ENCODE results near the gene PICALM.
"Not testable (repeated sequence)": the region's sequence is repeated elsewhere in the genome, so short reads cannot be mapped to it uniquely, and the experiment has no call there.

The PICALM gene

GRCh38 chr11:85974122-85974521, 94.8 kb downstream of the PICALM start:
- no peak for DNase-seq (ENCODE audit: low read depth)

GRCh38 chr11:85970593-85970992, 98.3 kb downstream of the PICALM start:
- DNase-seq (ENCODE audit: low read depth): no peak

- no peak for DNase-seq (ENCODE audit: low read depth)
Observed at GRCh38 chr11:85967457-85967856, 101.4 kb downstream of the PICALM start.

GRCh38 chr11:85965202-85965601, 103.7 kb downstream of the PICALM start:
- no peak for DNase-seq (ENCODE audit: low read depth)

GRCh38 chr11:85961930-85962363, 106.9 kb downstream of the PICALM start:
- no peak for DNase-seq (ENCODE audit: low read depth)

GRCh38 chr11:85961130-85961529, 107.8 kb downstream of the PICALM start:
- DNase-seq (ENCODE audit: low read depth): no peak

- no peak for DNase-seq (ENCODE audit: low read depth)
Observed at GRCh38 chr11:85960678-85961077, 108.2 kb downstream of the PICALM start.

GRCh38 chr11:85955531-85955930, 113.4 kb downstream of the PICALM start:
- no peak for DNase-seq (ENCODE audit: low read depth)

GRCh38 chr11:85953491-85954143, 115.3 kb downstream of the PICALM start:
- DNase-seq (ENCODE audit: low read depth): no peak

- not testable (repeated sequence) for DNase-seq (ENCODE audit: low read depth)
Observed at GRCh38 chr11:85952108-85952485, 116.8 kb downstream of the PICALM start.

- no peak for DNase-seq (ENCODE audit: low read depth)
Observed at GRCh38 chr11:85951428-85952107, 117.3 kb downstream of the PICALM start.

- no peak for DNase-seq (ENCODE audit: low read depth)
Observed at GRCh38 chr11:85951049-85951405, 117.9 kb downstream of the PICALM start.

- DNase-seq (ENCODE audit: low read depth): no peak
Observed at GRCh38 chr11:85950317-85951048, 118.4 kb downstream of the PICALM start.

- no peak for DNase-seq (ENCODE audit: low read depth)
Observed at GRCh38 chr11:85949798-85950197, 119.1 kb downstream of the PICALM start.

GRCh38 chr11:85948884-85949283, 120.0 kb downstream of the PICALM start:
- DNase-seq (ENCODE audit: low read depth): no peak

GRCh38 chr11:85947431-85948272, 121.2 kb downstream of the PICALM start:
- no peak for DNase-seq (ENCODE audit: low read depth)

GRCh38 chr11:85946221-85946620, 122.7 kb downstream of the PICALM start:
- no peak for DNase-seq (ENCODE audit: low read depth)

GRCh38 chr11:85945788-85946187, 123.1 kb downstream of the PICALM start:
- DNase-seq (ENCODE audit: low read depth): no peak

GRCh38 chr11:85945296-85945695, 123.6 kb downstream of the PICALM start:
- DNase-seq (ENCODE audit: low read depth): no peak

GRCh38 chr11:85941380-85941973, 127.4 kb downstream of the PICALM start:
- DNase-seq (ENCODE audit: low read depth): no peak

- DNase-seq (ENCODE audit: low read depth): no peak
Observed at GRCh38 chr11:85939099-85940015, 129.5 kb downstream of the PICALM start.

Data from T-helper 22 cell (primary cell).